Astrocyte of the spinal cord (primary cell): ENCODE data around the gene STPG4.

Source experiments
- DNase-seq: peaks from one replicate; pipeline ENCODE4 v3.0.0; 2011; ENCODE audit warnings: low read depth, low spot score
- H3K4me3 ChIP-seq: 2 replicates; pipeline ENCODE4 v1.5.1; 2011; ENCODE audit warnings: low read depth, mild to moderate bottlenecking, low read length, moderate library complexity
- in situ Hi-C: cut with HindIII; loops from 2 replicates; pipeline ENCODE4 v1.10.0; 2017; ENCODE audit warnings: low sequenced_read_pairs
- TF ChIP-seq, protein P1 (sequence below): IDR thresholded peaks from 2 replicates; pipeline ENCODE4 v1.5.1; 2012; ENCODE audit warnings: low read depth, mild to moderate bottlenecking, low read length, inconsistent platforms

The STPG4 gene

GRCh38 chr2:47167149-47167548 lies 12.0 kb upstream of the STPG4 start:
- DNase-seq, result no peak
- H3K4me3 ChIP-seq, result no peak overlapping the region
- TF ChIP-seq, protein P1, sequence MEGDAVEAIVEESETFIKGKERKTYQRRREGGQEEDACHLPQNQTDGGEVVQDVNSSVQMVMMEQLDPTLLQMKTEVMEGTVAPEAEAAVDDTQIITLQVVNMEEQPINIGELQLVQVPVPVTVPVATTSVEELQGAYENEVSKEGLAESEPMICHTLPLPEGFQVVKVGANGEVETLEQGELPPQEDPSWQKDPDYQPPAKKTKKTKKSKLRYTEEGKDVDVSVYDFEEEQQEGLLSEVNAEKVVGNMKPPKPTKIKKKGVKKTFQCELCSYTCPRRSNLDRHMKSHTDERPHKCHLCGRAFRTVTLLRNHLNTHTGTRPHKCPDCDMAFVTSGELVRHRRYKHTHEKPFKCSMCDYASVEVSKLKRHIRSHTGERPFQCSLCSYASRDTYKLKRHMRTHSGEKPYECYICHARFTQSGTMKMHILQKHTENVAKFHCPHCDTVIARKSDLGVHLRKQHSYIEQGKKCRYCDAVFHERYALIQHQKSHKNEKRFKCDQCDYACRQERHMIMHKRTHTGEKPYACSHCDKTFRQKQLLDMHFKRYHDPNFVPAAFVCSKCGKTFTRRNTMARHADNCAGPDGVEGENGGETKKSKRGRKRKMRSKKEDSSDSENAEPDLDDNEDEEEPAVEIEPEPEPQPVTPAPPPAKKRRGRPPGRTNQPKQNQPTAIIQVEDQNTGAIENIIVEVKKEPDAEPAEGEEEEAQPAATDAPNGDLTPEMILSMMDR, result no peak
- in situ Hi-C loops, result no loop called here

GRCh38 chr2:47165001-47165555 lies 10.0 kb upstream of the STPG4 start:
- no peak overlapping the region for H3K4me3 ChIP-seq
- DNase-seq, result no peak
- TF ChIP-seq, protein P1, result no peak
- in situ Hi-C loops, result no loop called here

- in situ Hi-C loops, result no loop called here
- TF ChIP-seq, protein P1, result no peak
- no peak for DNase-seq
- H3K4me3 ChIP-seq, result no peak overlapping the region
Observed at GRCh38 chr2:47162780-47163179, 7.7 kb upstream of the STPG4 start.

DNA sequence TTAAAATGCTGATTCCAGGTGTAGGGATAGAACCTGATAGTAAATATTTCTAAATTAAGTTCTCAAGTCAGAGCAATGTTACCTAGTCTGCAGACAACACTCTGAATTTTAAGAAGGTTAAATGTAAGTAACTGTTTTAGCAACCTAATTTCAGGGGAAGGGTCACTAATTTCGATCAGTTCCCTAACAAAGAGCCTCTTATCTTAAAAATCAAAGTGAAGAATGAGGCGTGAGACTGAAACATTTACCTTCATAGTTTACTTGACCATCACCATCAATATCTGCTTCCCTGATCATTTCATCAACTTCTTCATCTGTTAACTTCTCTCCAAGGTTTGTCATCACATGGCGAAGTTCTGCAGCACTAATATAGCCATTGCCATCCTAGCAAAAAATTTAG lies 6.4 kb upstream of the STPG4 start:
- DNase-seq, result no peak
- TF ChIP-seq, protein P1, result no peak
- in situ Hi-C loops, result no loop called here

DNA sequence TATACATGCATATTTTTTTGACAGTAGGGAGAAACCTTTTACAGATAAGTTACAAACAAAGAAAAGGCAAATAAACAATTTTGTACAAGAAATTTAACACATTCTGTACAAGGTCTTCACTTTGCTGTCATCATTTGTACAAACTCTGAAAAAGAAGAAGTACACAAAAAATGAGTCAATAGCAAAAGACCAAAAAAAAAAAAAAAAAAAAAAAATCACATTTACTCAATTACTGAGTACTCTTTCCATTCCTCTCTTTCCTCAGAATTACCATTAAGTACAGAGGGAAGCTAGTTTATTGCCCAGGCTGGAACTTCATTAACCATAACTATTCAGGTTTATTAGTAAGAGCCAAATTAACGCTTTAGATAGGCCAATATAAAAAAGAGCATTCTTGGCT lies 5.6 kb upstream of the STPG4 start:
- in situ Hi-C loops, result no loop called here
- H3K4me3 ChIP-seq, result no peak overlapping the region
- DNase-seq, result no peak
- TF ChIP-seq, protein P1, result no peak

More for the DNA sequence above, 6.4 kb upstream of the STPG4 start:
- no peak overlapping the region for H3K4me3 ChIP-seq

DNA sequence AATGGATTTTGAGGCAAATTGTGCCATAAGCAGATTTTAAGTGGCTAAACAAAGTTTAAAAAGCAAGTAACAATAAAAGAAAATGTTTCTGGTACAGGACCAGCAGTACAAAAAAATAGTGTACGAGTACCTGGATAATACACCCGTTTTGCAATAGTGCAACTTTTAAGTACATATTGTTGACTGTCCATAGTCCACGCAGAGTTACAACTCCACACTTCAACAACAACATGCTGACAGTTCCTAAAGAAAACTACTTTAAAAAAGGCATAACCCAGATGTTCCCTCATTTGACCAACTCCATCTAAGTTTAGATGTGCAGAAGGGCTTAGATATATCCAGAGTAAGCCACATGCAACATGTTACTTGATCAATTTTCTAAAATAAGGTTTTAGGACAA lies 5.1 kb upstream of the STPG4 start:
- H3K4me3 ChIP-seq, result no peak overlapping the region
- DNase-seq, result no peak
- in situ Hi-C loops, result no loop called here
- TF ChIP-seq, protein P1, result no peak

DNA sequence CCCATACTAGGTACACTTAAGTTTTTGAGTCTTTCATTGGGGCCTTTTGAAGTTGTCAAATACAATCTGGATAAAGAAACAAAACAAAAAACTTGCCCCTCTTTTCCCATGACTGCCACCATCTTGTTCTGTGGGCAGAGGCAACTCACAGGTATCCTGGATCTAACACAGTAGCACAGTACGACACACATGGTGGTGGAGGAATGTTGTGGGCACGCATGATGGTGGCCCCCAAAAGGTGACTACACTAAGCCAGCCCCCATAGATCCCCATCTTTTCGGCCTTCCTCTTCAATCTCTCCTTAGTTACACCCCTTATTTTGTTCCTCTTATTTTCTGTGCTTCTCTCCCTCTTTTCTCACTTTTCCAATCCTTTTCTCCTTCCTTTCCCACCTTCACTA lies 4.5 kb upstream of the STPG4 start:
- TF ChIP-seq, protein P1, result no peak
- H3K4me3 ChIP-seq, result no peak overlapping the region
- in situ Hi-C loops, result no loop called here
- DNase-seq, result no peak
